HEK293 (cell line): ENCODE measurements around the gene MFSD1.

Source experiments
- CTCF ChIA-PET: fragments of 350-600 bp; formaldehyde crosslinking; extraction: SDS; loops from one replicate; lab custom pipeline; 2021; ENCODE audit warnings: antibody characterized with exemption; lab: Yijun Ruan, JAX
- POLR2A ChIA-PET: fragments of 300-600 bp; formaldehyde crosslinking; extraction: SDS; loops from one replicate; lab custom pipeline; 2020; ENCODE audit warnings: antibody characterized with exemption, inconsistent platforms; lab: Yijun Ruan, JAX
- H3K27ac ChIP-seq: fragments of 200-500 bp; sonication (Bioruptor generic); 2 replicates; pipeline ENCODE4 v1.5.1; 2014; ENCODE audit warnings: low read depth, low read length, control low read depth, inconsistent platforms; ENCODE audit errors: extremely low read depth
- H3K36me3 ChIP-seq, 2 experiments: fragments of 200-500 bp in 1 of 2; sonication (Bioruptor generic) in 1 of 2; 1 replicate in 1 of 2; 2 replicates in 1 of 2; pipeline ENCODE4 v1.5.1; 2014 to 2017; ENCODE audit warnings: inconsistent platforms in 2 of 2, low read length in 2 of 2; ENCODE audit not compliant: control insufficient read depth in 2 of 2, insufficient read depth in 1 of 2
- H3K4me1 ChIP-seq: fragments of 200-500 bp; sonication (Bioruptor generic); 2 replicates; pipeline ENCODE4 v1.5.1; 2014; ENCODE audit warnings: mild to moderate bottlenecking, low read length, inconsistent platforms; ENCODE audit not compliant: control insufficient read depth, insufficient read depth
- H3K4me3 ChIP-seq: 2 replicates; pipeline ENCODE4 v1.5.1; 2011; ENCODE audit warnings: low read depth, mild to moderate bottlenecking, control low read depth, low read length, moderate library complexity
- H3K9me3 ChIP-seq: fragments of 200-500 bp; sonication (Bioruptor generic); 2 replicates; pipeline ENCODE4 v1.5.1; 2014; ENCODE audit warnings: low read depth, low read length, inconsistent platforms; ENCODE audit not compliant: control insufficient read depth, insufficient read depth
- GFI1B ChIP-seq: fragments of 450-650 bp; formaldehyde crosslinking; IDR thresholded peaks from 2 replicates; pipeline ENCODE4 v1.5.1; 2016; ENCODE audit warnings: missing biosample characterization, missing genetic modification characterization
- MEIS1 ChIP-seq: sonication (generic); formaldehyde crosslinking; IDR thresholded peaks from 2 replicates; pipeline ENCODE4 v1.8.1; 2022; ENCODE audit warnings: missing genetic modification reagents, mild to moderate bottlenecking, borderline replicate concordance
- PRDM10 ChIP-seq: fragments of 450-650 bp; formaldehyde crosslinking; IDR thresholded peaks from 2 replicates; pipeline ENCODE4 v1.5.1; 2016; ENCODE audit warnings: missing biosample characterization, missing genetic modification characterization
- SCRT2 ChIP-seq: fragments of 450-650 bp; formaldehyde crosslinking; IDR thresholded peaks from 2 replicates; pipeline ENCODE4 v1.5.1; 2016; ENCODE audit warnings: missing biosample characterization, missing genetic modification characterization
- SP3 ChIP-seq: fragments of 450-650 bp; formaldehyde crosslinking; IDR thresholded peaks from 2 replicates; pipeline ENCODE4 v1.5.1; 2016; ENCODE audit warnings: missing biosample characterization, missing genetic modification characterization
- YY1 ChIP-seq: fragments of 450-650 bp; formaldehyde crosslinking; IDR thresholded peaks from 2 replicates; pipeline ENCODE4 v1.5.1; 2018; ENCODE audit warnings: missing biosample characterization, missing genetic modification characterization
- ZBTB20 ChIP-seq: fragments of 450-650 bp; formaldehyde crosslinking; IDR thresholded peaks from 2 replicates; pipeline ENCODE4 v1.5.1; 2016; ENCODE audit warnings: missing biosample characterization, missing genetic modification characterization
- ZNF112 ChIP-seq: fragments of 450-650 bp; formaldehyde crosslinking; IDR thresholded peaks from 2 replicates; pipeline ENCODE4 v1.5.0; 2017; ENCODE audit warnings: missing biosample characterization, missing genetic modification characterization
- ZNF148 ChIP-seq: fragments of 450-650 bp; formaldehyde crosslinking; IDR thresholded peaks from 2 replicates; pipeline ENCODE4 v1.5.0; 2017; ENCODE audit warnings: missing biosample characterization, missing genetic modification characterization, borderline replicate concordance
- ZNF175 ChIP-seq: fragments of 450-650 bp; formaldehyde crosslinking; IDR thresholded peaks from 2 replicates; pipeline ENCODE4 v1.5.1; 2016; ENCODE audit warnings: missing biosample characterization, missing genetic modification characterization
- ZNF24 ChIP-seq: fragments of 450-650 bp; formaldehyde crosslinking; IDR thresholded peaks from 2 replicates; pipeline ENCODE4 v1.5.1; 2016; ENCODE audit warnings: missing biosample characterization, missing genetic modification characterization
- ZNF311 ChIP-seq: fragments of 450-650 bp; formaldehyde crosslinking; IDR thresholded peaks from 2 replicates; pipeline ENCODE4 v1.5.1; 2017; ENCODE audit warnings: missing biosample characterization, missing genetic modification characterization, borderline replicate concordance
- ZNF335 ChIP-seq: fragments of 450-650 bp; formaldehyde crosslinking; conservative IDR thresholded peaks from 2 replicates; pipeline ENCODE4 v1.5.1; 2016; ENCODE audit warnings: missing biosample characterization, missing genetic modification characterization
- ZNF391 ChIP-seq: fragments of 450-650 bp; formaldehyde crosslinking; IDR thresholded peaks from 2 replicates; pipeline ENCODE4 v1.5.1; 2016; ENCODE audit warnings: low read depth, missing biosample characterization, missing genetic modification characterization, borderline replicate concordance
- ZNF449 ChIP-seq: fragments of 450-650 bp; formaldehyde crosslinking; IDR thresholded peaks from 2 replicates; pipeline ENCODE4 v1.5.1; 2017; ENCODE audit warnings: missing biosample characterization, mild to moderate bottlenecking, missing genetic modification characterization, moderate library complexity
- ZNF513 ChIP-seq: fragments of 450-650 bp; IDR thresholded peaks from 2 replicates; pipeline ENCODE4 v1.5.1; 2018; ENCODE audit warnings: missing biosample characterization, missing genetic modification characterization
- ZNF549 ChIP-seq: fragments of 450-650 bp; IDR thresholded peaks from 2 replicates; pipeline ENCODE4 v1.5.1; 2018; ENCODE audit warnings: missing biosample characterization, missing genetic modification characterization, mild to moderate bottlenecking, inconsistent platforms, moderate library complexity
- ZNF610 ChIP-seq: fragments of 450-650 bp; formaldehyde crosslinking; IDR thresholded peaks from 2 replicates; pipeline ENCODE4 v1.5.1; 2016; ENCODE audit warnings: missing biosample characterization, missing genetic modification characterization, borderline replicate concordance
- ZNF621 ChIP-seq: fragments of 450-650 bp; formaldehyde crosslinking; IDR thresholded peaks from 2 replicates; pipeline ENCODE4 v1.5.1; 2017; ENCODE audit warnings: missing biosample characterization, missing genetic modification characterization
- ZNF629 ChIP-seq: fragments of 450-650 bp; formaldehyde crosslinking; IDR thresholded peaks from 2 replicates; pipeline ENCODE4 v1.5.1; 2017; ENCODE audit warnings: missing biosample characterization, missing genetic modification characterization
- ZNF692 ChIP-seq: fragments of 450-650 bp; formaldehyde crosslinking; IDR thresholded peaks from 2 replicates; pipeline ENCODE4 v1.5.1; 2016; ENCODE audit warnings: missing biosample characterization, missing genetic modification characterization
- ZNF777 ChIP-seq: fragments of 450-650 bp; formaldehyde crosslinking; IDR thresholded peaks from 2 replicates; pipeline ENCODE4 v1.5.1; 2017; ENCODE audit warnings: missing biosample characterization, missing genetic modification characterization, borderline replicate concordance
- ZNF792 ChIP-seq: fragments of 450-650 bp; formaldehyde crosslinking; IDR thresholded peaks from 2 replicates; pipeline ENCODE4 v1.5.1; 2016; ENCODE audit warnings: missing biosample characterization, missing genetic modification characterization

MFSD1 gene

GRCh38 chr3:158755421-158755820 lies 46.4 kb upstream of the MFSD1 start:
- no peak for TF ChIP-seq ZNF777 (tag by site-specific recombination)
- no peak for TF ChIP-seq ZNF391 (tag by site-specific recombination)
- TF ChIP-seq ZNF621 (tag by site-specific recombination) = no peak
- TF ChIP-seq ZNF449 (tag by site-specific recombination) = no peak
- no peak for TF ChIP-seq ZNF112
- TF ChIP-seq ZNF24 (tag by site-specific recombination) = no peak
- TF ChIP-seq ZNF610 (tag by site-specific recombination) = no peak
- TF ChIP-seq PRDM10 (tag by site-specific recombination) = no peak
- Histone ChIP-seq H3K36me3 (no peaks in the 10 kb centered on the region), H3K4me1 (no peaks in the 10 kb centered on the region), H3K27ac (no peak overlapping the region), H3K4me3 (no peak overlapping the region), H3K9me3 (no peaks in the 10 kb centered on the region)
- POLR2A ChIA-PET = no interaction called here
- CTCF ChIA-PET = interaction anchor here (0.6 kb wide), 1 partner anchor 72 kb away, joined by 4 read pairs; no protein-coding TSS in a partner anchor

GRCh38 chr3:158761350-158761749 lies 40.5 kb upstream of the MFSD1 start:
- POLR2A ChIA-PET = no interaction called here

More at GRCh38 chr3:158761350-158761749, 40.5 kb upstream of the MFSD1 start:
- no peak overlapping the region for H3K27ac ChIP-seq
- no peaks in the 10 kb centered on the region for H3K9me3 ChIP-seq
- no peaks in the 10 kb centered on the region for H3K4me1 ChIP-seq
- H3K4me3 ChIP-seq = no peak overlapping the region
- no peaks in the 10 kb centered on the region for H3K36me3 ChIP-seq
- CTCF ChIA-PET = interaction anchor here (1.0 kb wide), 2 partner anchors 10 to 102 kb away, joined by 3 to 7 read pairs; no protein-coding TSS in a partner anchor
- TF ChIP-seq SP3 (tag by site-specific recombination) = no peak
- TF ChIP-seq ZNF513 (tag by site-specific recombination) = no peak
- no peak for TF ChIP-seq GFI1B (tag by site-specific recombination)
- TF ChIP-seq ZNF692 = no peak
- TF ChIP-seq ZNF311 = no peak
- no peak for TF ChIP-seq ZNF335 (tag by site-specific recombination)
- TF ChIP-seq ZNF629 (tag by site-specific recombination) = no peak
- TF ChIP-seq MEIS1 (CRISPR knock-in tag) = no peak
- TF ChIP-seq ZBTB20 (tag by site-specific recombination) = no peak
- no peak for TF ChIP-seq ZNF175 (tag by site-specific recombination)
- TF ChIP-seq SCRT2 = no peak
- no peak for TF ChIP-seq ZNF549
- no peak for TF ChIP-seq YY1 (tag by site-specific recombination)
- no peak for TF ChIP-seq ZNF148
- no peak for TF ChIP-seq ZNF792 (tag by site-specific recombination)
